ENCODE results near the gene TMED1.

Gene TMED1

GRCh38 chr19:10809651-10810285, 26.2 kb downstream of the TMED1 start:
- DNase-seq (ENCODE audit: low read depth), result no peak

GRCh38 chr19:10808937-10809649, 26.9 kb downstream of the TMED1 start:
- DNase-seq (ENCODE audit: low read depth), result peak; percentile 74

- DNase-seq (ENCODE audit: low read depth), result no peak
Observed at GRCh38 chr19:10805758-10806247, 30.2 kb downstream of the TMED1 start.

- DNase-seq (ENCODE audit: low read depth), result no peak
Observed at GRCh38 chr19:10805065-10805757, 30.8 kb downstream of the TMED1 start.

- no peak for DNase-seq (ENCODE audit: low read depth)
Observed at GRCh38 chr19:10803252-10803651, 32.8 kb downstream of the TMED1 start.

- no peak for DNase-seq (ENCODE audit: low read depth)
Observed at GRCh38 chr19:10802479-10802878, 33.5 kb downstream of the TMED1 start.

- peak; percentile 21 for DNase-seq (ENCODE audit: low read depth)
Observed at GRCh38 chr19:10800488-10800887, 35.5 kb downstream of the TMED1 start.

- DNase-seq (ENCODE audit: low read depth), result peak; percentile 28
Observed at GRCh38 chr19:10797541-10798256, 38.3 kb downstream of the TMED1 start.

GRCh38 chr19:10797078-10797477, 38.9 kb downstream of the TMED1 start:
- DNase-seq (ENCODE audit: low read depth), result no peak

GRCh38 chr19:10796653-10797052, 39.4 kb downstream of the TMED1 start:
- DNase-seq (ENCODE audit: low read depth), result no peak

- no peak for DNase-seq (ENCODE audit: low read depth)
Observed at GRCh38 chr19:10789866-10790265, 46.1 kb downstream of the TMED1 start.

- DNase-seq (ENCODE audit: low read depth), result no peak
Observed at GRCh38 chr19:10788146-10788545, 47.9 kb downstream of the TMED1 start.

GRCh38 chr19:10784257-10784656, 51.8 kb downstream of the TMED1 start:
- DNase-seq (ENCODE audit: low read depth), result no peak

GRCh38 chr19:10782795-10783194, 53.2 kb downstream of the TMED1 start:
- DNase-seq (ENCODE audit: low read depth), result no peak
